ENCODE data around the gene HSH2D.
"Not testable (repeated sequence)": the region's sequence is repeated elsewhere in the genome, so short reads cannot be mapped to it uniquely, and the experiment has no call there.

HSH2D gene

DNA sequence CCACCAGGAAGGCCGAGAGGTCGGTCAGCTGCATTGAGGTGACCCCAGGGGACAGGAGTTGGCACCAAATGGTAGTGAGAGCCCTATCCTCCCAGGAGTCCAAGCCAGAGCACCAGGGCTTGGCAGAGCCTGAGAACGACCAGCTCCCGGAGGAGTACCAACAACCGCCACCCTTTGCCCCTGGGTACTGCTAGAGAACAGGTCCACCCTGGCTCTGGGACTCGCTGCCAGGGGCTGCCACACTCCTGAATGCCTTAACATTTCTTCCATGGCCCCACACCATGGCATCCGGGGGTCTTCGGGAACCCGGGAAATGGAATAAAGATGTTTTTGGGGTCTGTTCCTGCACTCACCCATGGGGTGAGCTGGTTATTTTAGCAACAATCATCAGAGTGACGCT, 14.1 kb downstream of the HSH2D start:
- DNase-seq (ENCODE audit: low spot score), result no peak

DNA sequence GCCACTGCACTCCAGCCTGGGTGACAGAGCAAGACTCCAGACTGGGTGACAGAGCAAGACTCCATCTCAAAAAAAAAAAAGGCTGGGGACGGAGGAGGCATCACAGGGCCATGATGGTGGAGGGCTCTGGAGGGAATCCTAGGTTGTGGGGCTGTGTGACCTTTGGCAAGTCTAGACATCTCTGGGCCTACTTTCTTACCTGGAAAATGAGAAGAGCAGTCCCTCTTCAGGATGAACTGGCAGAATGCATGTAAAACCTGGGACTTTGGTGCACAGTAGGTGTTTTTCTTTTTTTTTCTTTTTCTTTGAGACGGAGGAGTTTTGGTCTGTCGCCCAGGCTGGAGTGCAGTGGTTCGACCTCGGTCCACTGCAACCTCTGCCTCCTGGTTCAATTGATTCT, 16.2 kb downstream of the HSH2D start:
- no peak for DNase-seq (ENCODE audit: low spot score)

DNA sequence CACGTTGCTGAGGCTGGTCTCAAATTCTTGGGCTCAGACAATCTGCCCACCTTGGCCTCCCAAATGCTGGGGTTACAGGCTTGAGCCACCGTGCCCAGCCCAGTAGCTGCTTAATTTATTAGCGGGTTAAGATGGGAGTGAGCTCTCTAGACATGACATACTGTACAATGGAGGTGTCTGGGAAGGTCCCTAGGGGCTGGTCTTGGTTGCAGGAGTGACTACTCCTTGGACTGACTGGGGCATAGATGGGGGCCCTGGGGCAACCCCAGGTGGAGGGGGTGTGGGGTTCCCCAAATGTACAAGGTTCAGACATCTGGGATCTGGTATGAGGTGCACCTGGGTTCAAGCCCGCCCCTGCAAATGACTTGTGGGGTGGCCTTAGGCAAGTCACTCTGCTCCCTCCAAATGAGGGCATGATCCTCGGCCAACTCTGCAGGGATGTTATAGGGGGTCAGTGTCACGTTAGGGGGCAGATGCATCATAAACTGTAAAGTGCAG, 17.0 kb downstream of the HSH2D start:
- no peak for DNase-seq (ENCODE audit: low spot score)

DNA sequence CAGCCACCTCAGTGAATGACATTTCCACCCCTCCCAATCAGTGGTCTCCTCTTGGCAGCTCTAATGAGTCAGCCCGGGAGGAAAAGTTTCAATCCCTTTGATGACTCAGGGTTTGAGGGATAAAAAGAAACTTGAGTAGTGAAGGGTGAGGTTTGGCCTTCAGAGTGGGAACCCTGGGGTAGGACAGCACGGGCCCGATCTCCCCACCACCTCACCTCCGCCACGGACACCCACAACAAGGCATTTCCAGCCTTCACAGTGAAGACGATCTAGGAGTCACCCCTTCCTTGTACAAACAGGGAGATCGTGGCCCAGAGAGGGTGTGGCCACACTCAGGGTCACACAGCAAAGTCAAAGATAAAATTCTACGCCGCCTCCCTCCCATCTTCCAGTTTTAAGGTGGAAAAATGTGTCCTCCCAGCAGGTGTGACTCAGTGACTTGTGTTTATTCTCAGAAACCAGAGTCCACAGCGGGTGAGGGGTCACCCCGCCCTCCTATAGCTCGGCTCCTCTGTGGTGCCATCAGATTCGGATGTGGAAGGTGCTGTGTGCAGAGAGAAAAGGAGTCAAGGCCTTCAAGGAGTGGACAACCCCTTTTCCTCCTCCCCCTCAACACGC, 17.6 kb downstream of the HSH2D start:
- peak; percentile 65 for DNase-seq (ENCODE audit: low spot score)

DNA sequence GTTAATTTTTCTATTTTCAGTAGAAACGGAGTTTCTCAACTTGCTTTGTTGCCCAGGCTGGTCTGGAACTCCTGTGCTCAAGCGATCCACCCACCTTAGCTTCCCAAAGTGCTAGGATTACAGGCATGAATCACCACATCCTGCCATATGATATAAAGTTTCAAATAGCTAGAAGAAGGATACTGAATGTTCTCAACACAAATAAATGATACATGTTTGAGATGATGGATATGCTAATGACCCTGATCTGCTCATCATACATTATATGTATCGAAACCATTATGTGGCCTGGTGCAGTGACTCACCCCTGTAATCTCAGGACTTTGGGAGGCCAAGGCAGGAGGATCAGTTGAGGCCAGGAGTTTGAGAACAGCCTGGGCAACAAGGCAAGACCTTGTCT, 18.4 kb downstream of the HSH2D start:
- peak; percentile 37 for DNase-seq (ENCODE audit: low spot score)

DNA sequence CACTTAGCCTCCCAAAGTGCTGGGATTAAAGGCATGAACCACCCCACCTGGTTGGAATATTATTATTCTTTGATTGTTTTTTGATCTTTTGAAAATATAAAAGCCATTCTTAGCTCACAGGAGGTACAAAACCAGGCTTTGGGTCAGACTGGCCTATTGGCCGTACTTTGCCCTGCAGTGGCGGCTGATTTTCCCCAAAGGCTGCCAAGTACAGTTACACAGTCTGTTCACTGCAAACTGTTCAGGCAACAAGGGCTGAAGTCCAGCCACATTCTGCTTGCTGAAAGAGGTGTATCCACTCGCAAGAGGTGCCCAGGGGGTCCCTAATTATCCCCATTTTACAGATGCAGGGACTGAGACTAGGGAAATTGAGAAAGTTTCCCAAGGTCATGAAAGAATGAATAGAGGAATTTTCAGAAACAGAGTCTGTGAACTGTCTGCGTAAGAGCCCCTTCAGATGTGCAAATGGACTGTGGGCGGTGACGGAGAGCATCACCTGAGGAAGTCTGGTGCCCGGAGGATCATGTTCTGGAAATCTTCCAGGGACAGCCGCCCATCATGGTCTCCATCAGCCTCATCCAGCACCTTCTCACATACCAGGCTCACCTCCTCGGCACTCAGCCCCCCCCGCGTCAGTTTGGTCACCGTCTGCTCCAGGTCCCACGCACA, 20.9 kb downstream of the HSH2D start:
- DNase-seq (ENCODE audit: low spot score), result no peak

DNA sequence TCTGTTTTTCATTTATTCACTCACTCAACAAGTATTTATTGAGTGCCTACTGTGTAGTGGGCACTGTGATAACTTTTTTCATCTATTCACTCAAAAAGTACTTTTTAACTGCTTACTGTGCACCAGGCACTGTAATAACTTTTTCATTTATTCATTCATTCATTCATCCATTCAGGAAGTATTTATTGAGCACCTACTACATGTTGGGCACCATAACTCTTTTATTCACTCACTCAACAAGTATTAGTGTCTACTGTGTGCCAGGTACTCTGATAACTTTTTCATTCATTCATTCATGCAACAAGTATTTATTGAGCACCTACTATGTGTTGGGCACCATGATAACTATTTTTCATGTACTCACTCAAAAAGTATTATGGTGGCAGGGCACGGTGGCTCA, 22.9 kb downstream of the HSH2D start:
- DNase-seq (ENCODE audit: low spot score), result no peak

DNA sequence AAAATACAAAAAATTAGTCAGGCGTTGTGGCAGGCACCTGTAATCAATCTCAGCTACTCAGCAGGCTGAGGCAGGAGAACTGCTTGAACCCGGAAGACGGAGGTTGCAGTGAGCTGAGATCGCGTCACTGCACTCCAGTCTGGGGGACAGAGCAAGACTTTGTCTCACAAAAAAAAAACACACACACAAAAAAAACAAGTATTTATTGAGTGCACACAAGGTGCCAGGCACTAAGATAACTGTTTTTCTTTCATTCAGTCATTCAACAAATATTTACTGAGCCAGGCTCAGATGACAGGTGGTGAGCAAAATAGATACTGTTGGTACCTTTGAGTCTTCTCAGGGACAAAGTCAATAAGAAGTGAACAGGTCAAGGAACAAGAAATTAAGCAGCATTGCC, 23.6 kb downstream of the HSH2D start:
- no peak for DNase-seq (ENCODE audit: low spot score)

DNA sequence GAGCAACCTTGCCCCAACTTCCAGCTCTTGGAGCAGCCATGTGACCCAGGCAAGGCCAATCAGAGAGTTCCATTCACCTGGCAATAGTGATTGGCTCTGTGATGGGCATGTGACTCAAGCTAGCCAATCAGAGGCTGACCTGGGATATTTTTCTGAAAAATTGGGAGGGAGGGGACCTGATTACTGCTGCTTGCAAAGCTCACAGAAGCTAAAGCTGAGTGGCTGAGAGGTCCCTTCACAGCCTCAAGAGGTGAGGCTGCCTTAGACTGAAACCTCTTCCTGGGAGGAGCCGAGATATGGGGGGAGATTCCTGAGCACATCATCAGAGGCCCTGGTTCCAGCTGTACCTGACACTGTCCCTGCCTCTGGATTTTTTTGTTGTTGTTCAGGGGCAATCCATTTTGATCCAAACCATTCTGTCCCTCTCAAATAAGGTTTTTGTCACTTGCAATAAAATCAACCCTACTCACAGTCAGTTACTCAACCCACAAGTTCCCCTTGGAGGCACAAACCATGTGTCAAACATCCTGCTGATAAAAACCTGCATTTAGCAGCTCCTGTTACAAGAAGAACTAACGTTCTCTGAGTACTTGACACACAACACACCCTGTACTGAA, 25.1 kb downstream of the HSH2D start:
- no peak for DNase-seq (ENCODE audit: low spot score)

DNA sequence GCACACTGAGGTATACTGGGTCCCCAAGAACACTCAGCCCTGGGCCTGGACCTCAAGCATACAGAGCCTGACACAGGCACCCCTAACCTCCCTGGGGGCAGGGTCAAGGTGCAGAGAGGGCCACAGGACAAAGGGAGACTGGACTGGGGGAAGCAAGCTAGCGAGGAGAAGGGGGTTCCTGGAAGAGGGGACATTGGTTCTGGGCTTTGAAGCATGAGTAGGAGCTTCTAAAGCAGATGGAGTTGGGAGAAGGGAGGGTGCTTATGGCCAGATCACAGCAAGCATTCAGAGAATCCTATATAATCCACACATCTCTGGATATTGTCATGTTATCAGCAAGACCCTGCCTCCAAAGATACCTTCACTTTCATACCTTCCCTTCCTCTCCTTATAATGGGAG, 26.6 kb downstream of the HSH2D start:
- no peak for DNase-seq (ENCODE audit: low spot score)

DNA sequence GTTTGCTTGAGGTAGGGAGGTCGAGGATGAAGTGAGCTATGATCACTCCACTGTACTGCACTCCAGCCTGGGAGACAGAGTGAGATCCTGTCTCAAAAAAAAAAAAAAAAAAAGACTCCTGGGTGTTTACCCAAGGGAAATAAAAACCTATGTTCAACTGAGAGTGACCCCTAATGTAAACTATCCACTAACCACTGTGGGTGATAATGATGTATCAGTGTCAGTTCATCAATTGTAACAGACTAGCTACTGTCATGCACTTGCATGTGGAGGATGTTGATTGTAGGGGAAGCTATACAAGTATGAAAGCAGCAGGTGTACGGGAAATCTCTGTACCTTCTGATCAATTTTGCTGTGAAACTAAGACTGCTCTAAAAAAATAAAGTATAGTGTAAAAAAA, 32.5 kb downstream of the HSH2D start:
- DNase-seq (ENCODE audit: low spot score), result no peak

DNA sequence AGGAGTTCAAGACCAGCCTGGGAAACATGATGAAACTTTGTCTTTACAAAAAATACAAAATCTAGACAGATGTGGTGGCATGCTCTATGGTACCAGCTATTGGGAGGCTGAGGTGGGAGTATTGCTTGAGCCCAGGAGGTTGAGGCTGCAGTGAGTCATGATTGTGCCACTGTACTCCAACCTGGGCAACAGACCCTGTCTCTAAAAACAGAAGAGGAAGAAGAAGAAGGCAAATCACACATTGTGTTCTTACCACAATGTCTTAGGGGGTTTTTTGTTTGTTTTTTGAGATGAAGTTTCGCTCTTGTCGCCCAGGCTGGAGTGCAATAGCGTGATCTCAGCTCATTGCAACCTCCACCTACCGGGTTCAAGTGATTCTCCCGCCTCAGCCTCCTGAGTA, 35.4 kb downstream of the HSH2D start:
- DNase-seq (ENCODE audit: low spot score), result not testable (repeated sequence)

DNA sequence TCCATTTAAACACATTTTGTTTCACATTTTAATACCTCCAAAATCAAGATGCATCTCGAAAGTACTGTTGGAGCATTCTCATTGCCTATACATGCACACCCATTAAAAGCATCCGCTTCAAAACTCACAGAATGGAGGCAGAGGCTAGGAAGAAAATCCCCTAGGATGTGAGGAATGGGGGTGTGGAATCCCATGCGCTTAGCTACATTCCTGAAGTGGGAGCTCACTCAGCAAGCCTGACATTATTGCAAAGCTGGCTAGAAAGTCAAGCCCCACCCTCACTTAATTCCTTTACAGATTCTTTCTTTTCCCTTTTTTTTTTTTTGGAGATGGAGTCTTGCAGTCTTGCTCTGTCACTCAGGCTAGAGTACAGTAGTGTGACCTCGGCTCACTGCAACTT, 37.1 kb downstream of the HSH2D start:
- no peak for DNase-seq (ENCODE audit: low spot score)

DNA sequence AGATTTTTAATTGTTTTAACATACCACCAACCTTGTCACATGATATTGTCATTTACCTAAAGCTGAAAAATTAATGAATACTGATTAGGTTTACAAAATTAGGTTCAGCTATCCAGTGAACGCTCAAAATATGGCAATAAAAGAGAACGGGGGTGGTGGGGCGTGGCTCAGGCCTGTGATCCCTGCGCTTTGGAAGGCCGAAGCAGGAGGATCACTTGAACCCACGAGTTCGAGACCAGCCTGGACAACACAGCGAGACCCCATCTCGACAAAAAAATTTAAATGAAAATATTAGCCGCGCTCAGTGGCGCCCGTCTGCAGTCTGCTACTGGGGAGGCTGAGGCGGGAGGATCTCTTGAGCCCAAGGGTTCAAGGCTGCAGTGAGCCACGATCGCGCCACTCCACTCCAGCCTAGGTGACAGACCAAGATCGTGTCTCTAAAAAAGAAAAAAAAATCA, 41.2 kb downstream of the HSH2D start:
- DNase-seq (ENCODE audit: low spot score), result no peak

DNA sequence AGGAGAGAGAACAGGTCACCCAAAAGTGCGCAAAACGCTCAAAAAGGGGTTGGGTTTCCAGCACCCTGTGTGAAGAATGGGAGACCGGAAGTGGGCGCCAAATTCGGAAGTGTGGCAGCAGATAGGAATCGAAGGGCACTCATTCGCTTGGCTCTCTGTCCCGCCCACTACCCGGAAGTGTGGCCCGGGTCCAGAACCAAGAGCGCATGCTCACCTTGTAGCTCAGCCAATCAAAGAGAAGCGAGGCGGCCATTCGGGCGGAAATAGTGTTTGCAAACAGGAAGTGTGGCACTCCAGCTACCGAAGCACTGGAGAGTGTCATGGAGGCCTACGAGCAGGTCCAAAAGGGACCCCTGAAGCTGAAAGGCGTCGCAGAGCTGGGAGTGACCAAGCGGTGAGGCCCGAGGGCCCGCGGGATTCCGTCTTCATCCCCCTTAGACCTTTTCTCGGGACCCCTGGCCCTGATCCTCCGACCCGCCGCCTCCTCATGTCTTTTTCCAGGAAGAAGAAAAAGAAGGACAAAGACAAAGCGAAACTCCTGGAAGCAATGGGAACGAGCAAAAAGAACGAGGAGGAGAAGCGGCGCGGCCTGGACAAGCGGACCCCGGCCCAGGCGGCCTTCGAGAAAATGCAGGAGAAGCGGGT, 41.8 kb downstream of the HSH2D start, which contains the start of gene FAM32A:
Gene FAM32A, plus strand, starts transcription at position 288 of the 645 bp plus-strand sequence. Its CDS starts 33 bp downstream, at position 321.
- DNase-seq (ENCODE audit: low spot score), result peak; percentile 98

DNA sequence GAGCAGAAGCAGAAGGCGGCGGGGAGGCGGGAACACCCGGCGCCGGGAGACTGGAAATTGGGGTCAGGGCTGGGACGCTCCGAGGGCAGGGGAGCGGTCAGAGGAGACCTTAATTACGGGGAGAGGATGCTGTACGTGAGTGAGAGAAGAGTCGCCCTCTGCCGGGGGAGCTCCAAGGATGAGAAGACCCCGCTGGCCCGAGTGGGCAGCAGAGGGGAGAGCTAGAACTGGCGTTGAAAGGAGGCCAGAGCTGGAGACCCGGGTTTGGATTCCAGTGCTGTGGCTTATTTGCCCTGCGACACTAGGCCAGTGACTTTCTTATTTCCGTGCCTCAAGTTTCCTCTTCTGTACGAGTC, 42.3 kb downstream of the HSH2D start:
- peak; percentile 42 for DNase-seq (ENCODE audit: low spot score)

DNA sequence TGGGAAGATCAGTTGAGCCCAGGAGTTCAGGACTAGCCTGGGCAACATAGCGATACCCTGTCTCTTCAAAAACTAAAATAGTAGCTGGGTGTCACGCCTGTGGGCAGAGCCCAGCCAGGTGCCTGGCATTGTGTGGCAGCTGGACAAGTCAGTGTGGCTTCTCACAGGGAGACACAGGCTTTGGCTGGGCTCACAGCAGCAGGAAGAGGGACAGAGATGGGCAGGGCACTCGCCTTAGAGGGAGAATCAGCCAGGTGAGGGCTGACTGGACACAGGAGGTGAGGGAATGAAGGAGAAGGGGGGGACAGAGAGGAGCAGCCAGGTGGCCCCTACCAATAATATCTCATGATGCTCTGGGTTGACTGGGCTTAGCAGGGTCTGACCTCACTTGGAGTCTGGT, 45.0 kb downstream of the HSH2D start:
- DNase-seq (ENCODE audit: low spot score), result no peak

DNA sequence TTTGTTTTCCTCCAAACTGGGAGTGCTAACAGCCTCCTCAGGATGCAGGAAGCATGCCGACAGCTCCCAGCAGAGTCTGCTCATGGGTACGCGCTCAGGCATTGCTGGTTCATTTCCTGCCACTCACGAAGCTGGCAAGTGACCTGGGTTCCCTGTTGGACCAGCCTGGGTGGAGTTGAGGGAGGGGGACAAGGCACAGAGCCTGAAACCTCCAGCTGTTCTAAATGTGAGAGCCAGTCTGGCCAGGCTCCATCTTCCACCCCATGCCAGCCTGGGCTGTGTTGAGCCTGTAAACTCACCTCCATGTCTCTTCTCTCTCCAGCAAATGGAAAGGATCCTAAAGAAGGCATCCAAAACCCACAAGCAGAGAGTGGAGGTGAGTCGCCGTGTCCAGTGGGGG, 46.7 kb downstream of the HSH2D start:
- DNase-seq (ENCODE audit: low spot score), result no peak

DNA sequence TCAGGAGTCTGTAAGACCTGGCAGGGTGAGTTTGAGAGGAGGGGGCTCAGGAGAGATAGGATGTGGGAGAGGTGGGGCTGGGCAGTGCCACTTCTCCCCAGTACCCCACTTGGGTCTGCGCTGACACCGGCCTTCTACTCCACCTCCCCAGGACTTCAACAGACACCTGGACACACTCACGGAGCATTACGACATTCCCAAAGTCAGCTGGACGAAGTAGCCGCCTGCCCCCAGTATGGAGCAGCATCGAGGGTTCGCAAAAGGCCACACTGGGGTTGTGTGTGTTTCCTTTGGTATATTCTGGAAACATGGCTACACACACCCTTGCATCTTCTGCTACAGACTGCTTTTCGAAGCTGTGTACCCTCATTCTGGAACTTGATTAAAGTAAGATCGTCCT, 47.3 kb downstream of the HSH2D start:
- no peak for DNase-seq (ENCODE audit: low spot score)

DNA sequence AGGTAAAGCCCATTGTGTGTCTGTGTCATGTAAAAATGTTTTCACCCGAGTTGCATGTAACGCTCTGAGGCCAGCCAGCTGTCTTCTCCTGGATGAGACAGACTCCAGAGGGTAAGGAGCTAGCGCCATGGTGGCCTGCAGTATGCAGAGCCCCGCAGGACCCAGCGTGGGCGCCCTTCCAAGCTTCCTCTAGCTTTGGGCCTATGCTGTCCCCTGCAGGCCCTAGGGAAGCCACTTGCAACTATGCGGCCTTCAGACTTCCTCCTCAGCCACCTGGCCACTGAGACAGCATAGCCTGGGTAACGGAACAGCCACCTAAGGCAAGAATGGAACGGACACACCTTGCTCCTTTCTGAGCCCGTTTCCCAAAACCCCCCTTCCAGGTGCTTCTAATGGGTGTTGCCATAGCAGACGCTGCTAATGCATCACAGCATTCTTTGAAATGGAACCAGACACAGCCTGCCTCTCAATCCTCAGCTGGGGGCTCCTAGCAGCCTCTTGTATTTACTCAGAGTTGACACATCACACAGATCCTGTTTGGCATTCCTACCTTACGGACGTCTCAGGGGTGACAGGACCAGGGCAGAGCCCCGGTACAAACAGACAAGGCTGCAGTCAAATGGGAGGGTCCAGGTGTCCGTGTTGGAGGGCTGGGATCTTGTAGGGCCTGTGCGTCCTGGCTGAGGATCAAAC, 47.9 kb downstream of the HSH2D start:
- no peak for DNase-seq (ENCODE audit: low spot score)

DNA sequence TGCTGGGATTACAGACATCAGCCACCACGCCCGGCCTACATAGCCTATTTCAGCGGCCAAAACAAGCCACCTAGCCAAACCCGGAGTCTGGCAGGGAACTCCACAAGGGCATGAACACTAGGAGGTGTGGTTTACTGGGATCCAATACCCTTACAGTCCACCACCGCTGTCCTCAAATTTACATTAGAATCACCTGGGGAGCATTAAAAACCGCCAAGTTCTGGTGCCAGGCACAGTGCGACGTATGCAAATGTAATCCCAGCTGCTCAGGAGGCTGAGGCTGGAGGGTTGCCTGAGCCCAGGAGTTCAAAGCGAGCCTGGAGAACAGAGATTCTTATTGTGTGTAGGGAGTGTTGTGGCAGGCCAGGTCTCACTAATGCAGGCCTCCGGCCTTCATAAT, 50.0 kb downstream of the HSH2D start:
- DNase-seq (ENCODE audit: low spot score), result no peak

DNA sequence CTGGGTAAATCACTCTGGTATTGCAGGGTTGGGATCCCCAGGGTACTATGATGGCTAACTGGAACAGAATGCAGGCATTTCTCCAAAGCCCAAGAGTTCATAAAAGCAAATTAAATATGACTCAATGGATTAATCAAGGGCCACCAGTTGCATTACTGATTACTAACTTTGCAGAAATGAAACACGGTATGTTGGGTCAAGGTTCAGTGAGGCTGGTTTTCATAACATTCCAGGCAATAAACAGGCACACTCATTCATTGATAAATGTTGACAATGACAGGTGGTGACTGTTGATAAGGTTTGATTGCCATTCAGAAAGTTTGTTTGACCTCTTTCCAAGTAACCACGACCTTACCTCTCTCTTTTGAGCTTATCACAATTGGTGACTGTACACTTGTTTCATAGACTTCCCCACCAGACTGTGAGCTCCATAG, 53.7 kb downstream of the HSH2D start:
- no peak for DNase-seq (ENCODE audit: low spot score)

Measured in kidney capillary endothelial cell (primary cell).